H1 (cell line): Measurements from ENCODE around the gene IGSF23. TPM values are rescaled to one million over a fixed set of nuclear protein-coding genes. Genes with fewer than 3 reads are reported as not detected.

Experiments used
- CTCF ChIA-PET: fragments of 300-600 bp; sonication (Branson Sonifier 250); formaldehyde crosslinking; loops from one replicate; lab custom pipeline; 2021; ENCODE audit not compliant: partially characterized antibody; lab: Charles Lee
- POLR2A ChIA-PET: fragments of 300-600 bp; sonication (Branson Sonifier 250); formaldehyde crosslinking; loops from one replicate; lab custom pipeline; 2021; ENCODE audit warnings: inconsistent platforms; ENCODE audit not compliant: partially characterized antibody; lab: Charles Lee
- DNase-seq, 2 experiments: peaks; one replicate each; pipeline versions ENCODE4 v3.0.0 to v3.0.0-alpha.2; 2010 to 2022; ENCODE audit warnings: low spot score in 2 of 2, low read depth in 1 of 2, mixed read lengths in 1 of 2
- FAIRE-seq: peaks from 2 replicates; lab custom pipeline; 2011; peaks lifted over from hg19 to GRCh38; lab: Jason Lieb, UNC
- H2AFZ ChIP-seq: 2 replicates; pipeline ENCODE4 v1.8.1; 2012; ENCODE audit warnings: low read length, inconsistent platforms
- H2AK5ac ChIP-seq: 2 replicates; pipeline ENCODE4 v1.6.1; 2013; ENCODE audit warnings: low read depth, low read length
- H2BK120ac ChIP-seq: replicated peaks from 2 replicates; pipeline ENCODE3; 2013; ENCODE audit warnings: low read depth, low read length, inconsistent platforms
- H2BK12ac ChIP-seq: 2 replicates; pipeline ENCODE4 v1.6.1; 2013; ENCODE audit warnings: low read depth, low read length
- H2BK15ac ChIP-seq: 2 replicates; pipeline ENCODE4 v1.6.1; 2013; ENCODE audit warnings: low read length
- H2BK20ac ChIP-seq: 2 replicates; pipeline ENCODE4 v1.6.1; 2013; ENCODE audit warnings: low read length
- H2BK5ac ChIP-seq: 2 replicates; pipeline ENCODE4 v1.6.1; 2013; ENCODE audit warnings: low read depth, low read length
- H3K14ac ChIP-seq: 2 replicates; pipeline ENCODE4 v1.6.1; 2013; ENCODE audit warnings: inconsistent platforms; ENCODE audit not compliant: insufficient read length
- H3K18ac ChIP-seq: 2 replicates; pipeline ENCODE4 v1.6.1; 2013; ENCODE audit warnings: low read length; ENCODE audit errors: extremely low read depth
- H3K23ac ChIP-seq: 2 replicates; pipeline ENCODE4 v1.6.1; 2013; ENCODE audit warnings: inconsistent platforms; ENCODE audit not compliant: insufficient read length
- H3K23me2 ChIP-seq: 2 replicates; pipeline ENCODE4 v1.6.1; 2013; ENCODE audit warnings: low read depth, low read length
- H3K27ac ChIP-seq: 2 replicates; pipeline ENCODE4 v1.6.1; 2011; ENCODE audit warnings: low read depth, low read length, inconsistent platforms
- H3K27me3 ChIP-seq, 4 experiments: replicated peaks in 1 of 4; 1 replicate in 1 of 4; 2 replicates in 3 of 4; pipeline versions ENCODE4 v1.6.1 to v1.8.1; 2011 to 2013; ENCODE audit warnings: low read length in 3 of 4, mild to moderate bottlenecking in 3 of 4, inconsistent platforms in 2 of 4, mixed read lengths in 2 of 4, moderate library complexity in 1 of 4; ENCODE audit not compliant: control insufficient read depth in 3 of 4, insufficient read depth in 3 of 4; ENCODE audit errors: extremely low read depth in 1 of 4
- H3K36me3 ChIP-seq, 4 experiments: 2 replicates each; pipeline versions ENCODE4 v1.6.1 to v1.8.1; 2011 to 2013; ENCODE audit warnings: mild to moderate bottlenecking in 4 of 4, low read length in 3 of 4, moderate library complexity in 2 of 4, control low read depth in 1 of 4, inconsistent platforms in 1 of 4; ENCODE audit not compliant: insufficient read depth in 4 of 4, control insufficient read depth in 2 of 4
- H3K4ac ChIP-seq: replicated peaks from 2 replicates; pipeline ENCODE3; 2013; ENCODE audit warnings: low read length, low read depth, mixed read lengths, inconsistent platforms; ENCODE audit not compliant: insufficient read length
- H3K4me1 ChIP-seq, 4 experiments: replicated peaks in 1 of 4; 1 replicate in 1 of 4; 2 replicates in 3 of 4; pipeline versions ENCODE4 v1.6.1 to v1.8.1; 2011 to 2013; ENCODE audit warnings: low read length in 3 of 4, inconsistent platforms in 2 of 4, mixed read lengths in 1 of 4; ENCODE audit not compliant: insufficient read depth in 4 of 4, control insufficient read depth in 3 of 4
- H3K4me2 ChIP-seq, 2 experiments: 2 replicates each; pipeline versions ENCODE4 v1.6.1 to v1.8.1; 2011 to 2013; ENCODE audit warnings: low read depth in 2 of 2, low read length in 2 of 2, control low read depth in 1 of 2, inconsistent platforms in 1 of 2, mild to moderate bottlenecking in 1 of 2; ENCODE audit not compliant: insufficient read depth in 1 of 2
- H3K4me3 ChIP-seq, 4 experiments: fragments of 200-600, 300-600 bp in 1 of 4; sonication (generic), shearing (Covaris generic), sonication (Bioruptor Twin) in 1 of 4; 2 replicates each; pipeline versions ENCODE4 v1.5.1 to v1.8.1; 2011 to 2016; ENCODE audit warnings: low read length in 4 of 4, low read depth in 3 of 4, control low read depth in 2 of 4, inconsistent platforms in 2 of 4, mild to moderate bottlenecking in 2 of 4, mixed read lengths in 1 of 4, moderate library complexity in 1 of 4; ENCODE audit not compliant: insufficient read depth in 2 of 4; ENCODE audit errors: extremely low read depth in 1 of 4
- H3K56ac ChIP-seq: replicated peaks from 2 replicates; pipeline ENCODE3; 2013; ENCODE audit warnings: low read depth, mild to moderate bottlenecking, mixed read lengths, low read length, inconsistent platforms; ENCODE audit not compliant: insufficient read length
- H3K79me1 ChIP-seq: 2 replicates; pipeline ENCODE4 v1.6.1; 2013; ENCODE audit warnings: low read depth, low read length, control low read depth
- H3K79me2 ChIP-seq, 2 experiments: 2 replicates each; pipeline versions ENCODE4 v1.6.1 to v1.8.1; 2012 to 2013; ENCODE audit warnings: low read length in 2 of 2, mild to moderate bottlenecking in 2 of 2, inconsistent platforms in 1 of 2; ENCODE audit not compliant: insufficient read depth in 2 of 2, control insufficient read depth in 1 of 2
- H3K9ac ChIP-seq, 4 experiments: replicated peaks in 1 of 4; 1 replicate in 1 of 4; 2 replicates in 3 of 4; pipeline versions ENCODE4 v1.6.1 to v1.8.1; 2011 to 2013; ENCODE audit warnings: low read depth in 3 of 4, low read length in 3 of 4, control low read depth in 2 of 4, mild to moderate bottlenecking in 2 of 4, moderate library complexity in 2 of 4, inconsistent platforms in 1 of 4; ENCODE audit errors: extremely low read depth in 1 of 4
- H3K9me3 ChIP-seq, 2 experiments: 2 replicates each; pipeline versions ENCODE4 v1.6.1 to v1.8.1; 2012 to 2013; ENCODE audit warnings: mild to moderate bottlenecking in 2 of 2, moderate library complexity in 2 of 2, control low read depth in 1 of 2, inconsistent platforms in 1 of 2, low read depth in 1 of 2, low read length in 1 of 2, mixed read lengths in 1 of 2; ENCODE audit not compliant: insufficient read depth in 2 of 2
- H4K20me1 ChIP-seq, 2 experiments: replicated peaks in 1 of 2; 2 replicates each; pipeline versions ENCODE3 to v1.8.1; 2011 to 2013; ENCODE audit warnings: inconsistent platforms in 2 of 2, low read length in 2 of 2, mild to moderate bottlenecking in 1 of 2; ENCODE audit not compliant: insufficient read depth in 2 of 2, control insufficient read depth in 1 of 2
- H4K5ac ChIP-seq: 2 replicates; pipeline ENCODE4 v1.6.1; 2013; ENCODE audit warnings: low read length, low read depth, mixed read lengths, inconsistent platforms; ENCODE audit not compliant: insufficient read length
- H4K8ac ChIP-seq: 2 replicates; pipeline ENCODE4 v1.8.0; 2013; ENCODE audit warnings: mild to moderate bottlenecking, moderate library complexity, low read length, inconsistent platforms; ENCODE audit not compliant: insufficient read depth; ENCODE audit errors: extremely low read depth
- H4K91ac ChIP-seq: replicated peaks from 2 replicates; pipeline ENCODE3; 2013; ENCODE audit warnings: low read length, mixed read lengths, inconsistent platforms; ENCODE audit not compliant: insufficient read length
- CBX5 ChIP-seq: fragments of 300-800, 300-1000 bp; sonication (generic); IDR thresholded peaks from 2 replicates; pipeline ENCODE4 v1.7.1; 2016; ENCODE audit warnings: antibody characterized with exemption, low read length, low read depth
- CHD2 ChIP-seq: IDR thresholded peaks from 2 replicates; pipeline ENCODE4 v1.6.1; 2012; ENCODE audit warnings: low read length, improper control_type of control experiment
- E2F6 ChIP-seq: IDR thresholded peaks from 2 replicates; pipeline ENCODE4 v1.6.1; 2012; ENCODE audit warnings: inconsistent platforms
- JUND ChIP-seq: IDR thresholded peaks from 2 replicates; pipeline ENCODE4 v1.6.1; 2011; ENCODE audit warnings: mild to moderate bottlenecking, improper control_type of control experiment, low read length
- NANOG ChIP-seq: IDR thresholded peaks from 2 replicates; pipeline ENCODE4 v1.6.1; 2011; ENCODE audit warnings: low read length, low read depth, mild to moderate bottlenecking, inconsistent platforms; ENCODE audit not compliant: insufficient read depth, poor library complexity, severe bottlenecking
- PHF8 ChIP-seq: fragments of 200-600 bp; sonication (generic); conservative IDR thresholded peaks from 2 replicates; pipeline ENCODE4 v1.7.1; 2012; ENCODE audit warnings: low read depth, mild to moderate bottlenecking, inconsistent platforms, low read length, moderate library complexity
- ZNF274 ChIP-seq: IDR thresholded peaks from 2 replicates; pipeline ENCODE4 v1.7.0; 2012; ENCODE audit warnings: low read length, borderline replicate concordance; ENCODE audit errors: extremely low read depth
- WGBS, 2 experiments: shearing (Covaris generic) in 1 of 2; methylation state at CpG; one replicate each; pipeline versions ENCODE4 v1.1.6 to v1.1.7; 2013 to 2015; ENCODE audit warnings: low lambda C conversion rate in 2 of 2, mixed read lengths in 2 of 2, inconsistent platforms in 1 of 2, low coverage in 1 of 2, missing lambda C conversion rate in 1 of 2; ENCODE audit not compliant: insufficient replicate concordance in 2 of 2, insufficient coverage in 1 of 2, insufficient read length in 1 of 2; ENCODE audit errors: extremely low coverage in 1 of 2, missing lambda C conversion rate in 1 of 2; 5-methylcytosine and 5-hydroxymethylcytosine counted together
- polyA plus RNA-seq, 7 experiments: library from polyadenylated mRNA; depleted of rRNA in 3 of 7; stranded (reverse) in 5 of 7; unstranded in 2 of 7; fragments of >200 nt in 5 of 7; fragments of 200-250 nt in 2 of 7; gene quantifications; 1 replicate in 5 of 7; 2 replicates in 1 of 7; 4 replicates in 1 of 7; pipeline versions ENCODE4 v1.2.1 to v1.2.3, GENCODE V29; 2011 to 2013; ENCODE audit warnings: missing spikeins in 2 of 7, mixed read lengths in 2 of 7
- total RNA-seq: library from RNA; stranded (reverse); fragmentation: NEBNext Ultra II Directional; extraction: Animal tissue kit (Norgen Biotek cat#: 25700); gene quantifications from 2 replicates; pipeline ENCODE4 v1.2.1, GENCODE V29; 2021

The IGSF23 gene
- total and polyA plus RNA-seq, 2 of the 8 experiments (the other 6 are each of a cell fraction or from before 2014, with no cell fraction given): not detected

- Histone ChIP-seq H3K36me3 (peaks cover 12 to 31% (median 21%) of the 10 kb centered on the region in 4 experiments; a peak in 7 of 8 replicates), H3K9ac (no peak overlapping the region), H4K8ac (no peak overlapping the region; the same call in 1 of the 2 replicates), H3K4me2 (no peak overlapping the region), H2BK12ac (no peak overlapping the region), H3K27me3 (no peaks in the 10 kb centered on the region), H2AFZ (no peak overlapping the region), H2AK5ac (no peak overlapping the region), H4K91ac (no peak overlapping the region), H3K23me2 (no peaks in the 10 kb centered on the region), H4K20me1 (peaks cover 0 to 2% of the 10 kb centered on the region in 2 experiments), H4K5ac (no peak overlapping the region), H2BK120ac (no peak overlapping the region), H2BK15ac (no peak overlapping the region), H3K14ac (no peak overlapping the region), H3K18ac (no peak overlapping the region), H3K4ac (no peak overlapping the region), H3K27ac (no peak overlapping the region), H2BK20ac (no peak overlapping the region), H3K9me3 (no peaks in the 10 kb centered on the region), H3K79me2 (no peaks in the 10 kb centered on the region), H3K23ac (no peak overlapping the region), H3K4me1 (peaks cover 0 to 2% (median 0%) of the 10 kb centered on the region in 4 experiments; a peak in 2 of 7 replicates), H3K4me3 (no peak overlapping the region), H2BK5ac (no peak overlapping the region), H3K56ac (no peak overlapping the region), H3K79me1 (no peaks in the 10 kb centered on the region)
- no peak for TF ChIP-seq NANOG
- TF ChIP-seq JUND: no peak
- TF ChIP-seq E2F6: no peak
- no peak for TF ChIP-seq CBX5
- no peak for TF ChIP-seq CHD2
- TF ChIP-seq PHF8: no peak
- TF ChIP-seq ZNF274: no peak
- ChIA-PET CTCF (interaction anchor here (0.9 to 13.3 kb wide), 15 partner anchors 9 to 106 kb away, joined by 3 to 126 read pairs (median 9); partner anchors contain the start of genes IGSF23 and PVR), POLR2A (interaction anchor here (0.8 to 1.9 kb wide), 3 partner anchors 8 to 81 kb away, joined by 3 to 8 read pairs (median 4); no protein-coding TSS in a partner anchor)
- FAIRE-seq (no peak), DNase-seq (no peak)
- 94% methylated on average over 3 of the region's 3 CpGs; no CpG with 5 or more reads in 1 of the 2 experiments for WGBS, 2 experiments
Measured at GRCh38 chr19:44658069-44658733, 44.8 kb downstream of the IGSF23 start.
